HepG2 (cell line): ENCODE data around the gene RPTOR. TPM values are rescaled to one million over a fixed set of nuclear protein-coding genes. Genes with fewer than 3 reads are reported as not detected.

Source experiments
- BRF2 ChIP-seq: sonication (generic); formaldehyde crosslinking; IDR thresholded peaks from 2 replicates; pipeline ENCODE4 v1.8.1; 2022; ENCODE audit warnings: mild to moderate bottlenecking, missing genetic modification reagents
- CREB1 ChIP-seq, 2 experiments: fragments of 450-650 bp in 1 of 2; IDR thresholded peaks; 2 replicates each; pipeline ENCODE4 v1.6.1; 2016 to 2017; ENCODE audit warnings: control low read depth in 1 of 2, mild to moderate bottlenecking in 1 of 2, missing compliant biosample characterization in 1 of 2, missing genetic modification characterization in 1 of 2
- HIVEP1 ChIP-seq: sonication (generic); formaldehyde crosslinking; IDR thresholded peaks from 2 replicates; pipeline ENCODE4 v1.4.0; 2020; ENCODE audit warnings: mild to moderate bottlenecking, missing genetic modification reagents
- MTA1 ChIP-seq: sonication (generic); formaldehyde crosslinking; IDR thresholded peaks from 2 replicates; pipeline ENCODE4 v1.4.0; 2020; ENCODE audit warnings: missing genetic modification reagents, mild to moderate bottlenecking, borderline replicate concordance
- MXD4 ChIP-seq: IDR thresholded peaks from 2 replicates; pipeline ENCODE4 v1.6.1; 2016; ENCODE audit warnings: mild to moderate bottlenecking, missing biosample characterization, missing genetic modification reagents
- NFAT5 ChIP-seq: sonication (generic); formaldehyde crosslinking; IDR thresholded peaks from 2 replicates; pipeline ENCODE4 v1.4.0; 2020; ENCODE audit warnings: missing genetic modification reagents
- POLR2AphosphoS5 ChIP-seq: IDR thresholded peaks from 2 replicates; pipeline ENCODE4 v1.6.1; 2012; ENCODE audit warnings: low read depth, low read length
- SIN3B ChIP-seq: fragments of 150-350 bp; IDR thresholded peaks from 2 replicates; pipeline ENCODE4 v1.6.1; 2014; ENCODE audit warnings: low read length
- SOX5 ChIP-seq: IDR thresholded peaks from 2 replicates; pipeline ENCODE4 v1.6.1; 2016; ENCODE audit warnings: borderline replicate concordance
- ZHX1 ChIP-seq: sonication (generic); formaldehyde crosslinking; IDR thresholded peaks from 2 replicates; pipeline ENCODE4 v1.8.1; 2022; ENCODE audit warnings: low read depth, mild to moderate bottlenecking, missing genetic modification reagents
- ZNF335 ChIP-seq: sonication (generic); formaldehyde crosslinking; IDR thresholded peaks from 2 replicates; pipeline ENCODE4 v1.4.0; 2020; ENCODE audit warnings: missing genetic modification reagents
- ZNF652 ChIP-seq: IDR thresholded peaks from 2 replicates; pipeline ENCODE4 v1.6.1; 2016; ENCODE audit warnings: low read depth, borderline replicate concordance
- ZNF704 ChIP-seq: sonication (generic); formaldehyde crosslinking; IDR thresholded peaks from 2 replicates; pipeline ENCODE4 v1.8.1; 2023; ENCODE audit warnings: mild to moderate bottlenecking, inconsistent platforms, moderate library complexity, missing genetic modification reagents, borderline replicate concordance
- ZNF782 ChIP-seq: sonication (generic); formaldehyde crosslinking; IDR thresholded peaks from 2 replicates; pipeline ENCODE4 v1.4.0; 2020; ENCODE audit warnings: missing genetic modification reagents, mild to moderate bottlenecking, borderline replicate concordance
- ZSCAN5A ChIP-seq: sonication (generic); formaldehyde crosslinking; IDR thresholded peaks from 2 replicates; pipeline ENCODE4 v1.8.0; 2022; ENCODE audit warnings: mild to moderate bottlenecking, missing genetic modification reagents, borderline replicate concordance
- polyA plus RNA-seq, 8 experiments: library from polyadenylated mRNA; depleted of rRNA in 3 of 8; stranded (reverse) in 7 of 8; unstranded in 1 of 8; fragments of >200 nt; fragmentation: Illumina TruSeq in 4 of 8; extraction: Trizol in 4 of 8; gene quantifications; 2 replicates each; pipeline versions ENCODE4 v1.2.1 to v1.2.3, GENCODE V29; 2011 to 2016; ENCODE audit warnings: low read depth in 4 of 8, missing spikeins in 1 of 8, mixed read lengths in 1 of 8; ENCODE audit not compliant: insufficient read depth in 1 of 8
- total RNA-seq, 5 experiments: library from RNA; depleted of rRNA; stranded (reverse); fragments of >200 nt; fragmentation: Illumina TruSeq; extraction: Trizol; gene quantifications; 2 replicates each; pipeline ENCODE4 v1.2.3, GENCODE V29; 2016; ENCODE audit warnings: low read depth in 1 of 5

The RPTOR gene
- total and polyA plus RNA-seq, 2 of the 13 experiments (the other 11 are each of a cell fraction or from before 2014, with no cell fraction given) = 6.6 to 25.3 TPM

- peak; percentile 52; the same call in 1 of the 2 replicates for TF ChIP-seq ZNF652 (CRISPR knock-in tag)
- TF ChIP-seq ZHX1 (CRISPR knock-in tag) = peak; percentile 90; the same call in 1 of the 2 replicates
- TF ChIP-seq HIVEP1 = peak; percentile 80
- peak; percentile 64; the same call in 1 of the 2 replicates for TF ChIP-seq SOX5 (CRISPR knock-in tag)
- TF ChIP-seq MTA1 (CRISPR knock-in tag) = peak; percentile 88; the same call in 1 of the 2 replicates
- TF ChIP-seq POLR2AphosphoS5 = peak; percentile 87
- TF ChIP-seq NFAT5 = peak; percentile 81; the same call in 1 of the 2 replicates
- TF ChIP-seq ZNF335 (CRISPR knock-in tag) = peak; percentile 78; the same call in 1 of the 2 replicates
- peak; percentile 84 for TF ChIP-seq ZNF704 (CRISPR knock-in tag)
- TF ChIP-seq MXD4 (CRISPR knock-in tag) = peak; percentile 88
- peak; percentile 99 for TF ChIP-seq ZNF782 (CRISPR knock-in tag)
- TF ChIP-seq CREB1 (IDR thresholded peaks at IDR 0.05) = no peak
- TF ChIP-seq CREB1 (CRISPR knock-in tag; IDR thresholded peaks at IDR 0.05) = no peak
- peak; percentile 46; the same call in 1 of the 2 replicates for TF ChIP-seq ZSCAN5A
- peak; percentile 99 for TF ChIP-seq SIN3B
- TF ChIP-seq BRF2 (CRISPR knock-in tag) = no peak; the same call in 1 of the 2 replicates
Observed at GRCh38 chr17:80544655-80545498, at the start of gene RPTOR (continued).
